HL-60/S4 treated with retinoic acid at 250 ng/mL for 4 days and 3 days (cell line): ENCODE data around the gene CCDC141.
"Not testable (repeated sequence)": the region's sequence is repeated elsewhere in the genome, so short reads cannot be mapped to it uniquely, and the experiment has no call there.

Experiments used
- in situ Hi-C: fragments of 300-500 bp; cut with MboI; formaldehyde crosslinking; loops from 2 replicates; pipeline ENCODE4 v1.7.0; 2022; ENCODE audit warnings: low sequenced_read_pairs

Gene CCDC141

GRCh38 chr2:179045602-179046001, 4.3 kb downstream of the CCDC141 start:
- in situ Hi-C loops: not testable (repeated sequence)

- in situ Hi-C loops: no loop called here
These were observed 5.4 kb downstream of the CCDC141 start for GRCh38 chr2:179044500-179044899.

GRCh38 chr2:179037807-179038206, 12.1 kb downstream of the CCDC141 start:
- in situ Hi-C loops: no loop called here

GRCh38 chr2:179036353-179036905, 13.5 kb downstream of the CCDC141 start:
- in situ Hi-C loops: no loop called here

GRCh38 chr2:179031731-179032408, 18.1 kb downstream of the CCDC141 start:
- in situ Hi-C loops: no loop called here

- in situ Hi-C loops: no loop called here
These were observed 25.5 kb downstream of the CCDC141 start for GRCh38 chr2:179024445-179024844.

- in situ Hi-C loops: no loop called here
These were observed 27.3 kb downstream of the CCDC141 start for GRCh38 chr2:179022685-179023084.

GRCh38 chr2:179021258-179021657, 28.7 kb downstream of the CCDC141 start:
- in situ Hi-C loops: no loop called here

GRCh38 chr2:179020156-179020750, 29.7 kb downstream of the CCDC141 start:
- in situ Hi-C loops: no loop called here

GRCh38 chr2:179019260-179019659, 30.7 kb downstream of the CCDC141 start:
- in situ Hi-C loops: no loop called here

GRCh38 chr2:179017773-179018357, 32.1 kb downstream of the CCDC141 start:
- in situ Hi-C loops: no loop called here

GRCh38 chr2:179014189-179014588, 35.7 kb downstream of the CCDC141 start:
- in situ Hi-C loops: not testable (repeated sequence)

- in situ Hi-C loops: no loop called here
These were observed 44.0 kb downstream of the CCDC141 start for GRCh38 chr2:179005976-179006375.

- in situ Hi-C loops: no loop called here
These were observed 50.5 kb downstream of the CCDC141 start for GRCh38 chr2:178999476-178999875.

- in situ Hi-C loops: no loop called here
These were observed 51.4 kb downstream of the CCDC141 start for GRCh38 chr2:178998539-178998938.

GRCh38 chr2:178997477-178997876, 52.5 kb downstream of the CCDC141 start:
- in situ Hi-C loops: no loop called here

GRCh38 chr2:178997067-178997466, 52.9 kb downstream of the CCDC141 start:
- in situ Hi-C loops: no loop called here

GRCh38 chr2:178994264-178994663, 55.7 kb downstream of the CCDC141 start:
- in situ Hi-C loops: no loop called here

- in situ Hi-C loops: no loop called here
These were observed 56.1 kb downstream of the CCDC141 start for GRCh38 chr2:178993788-178994187.

GRCh38 chr2:178992719-178993118, 57.2 kb downstream of the CCDC141 start:
- in situ Hi-C loops: not testable (repeated sequence)

GRCh38 chr2:178990533-178991241, 59.2 kb downstream of the CCDC141 start:
- in situ Hi-C loops: no loop called here
